IPS DF 19.7 (cell line): ENCODE measurements around the gene CA10.

Experiments used
- DNase-seq: peaks from one replicate; pipeline ENCODE4 v3.0.0-alpha.2; 2013; ENCODE audit warnings: low read depth, low spot score

The CA10 gene

GRCh38 chr17:51954232-51954765, 204.2 kb downstream of the CA10 start:
- no peak for DNase-seq

GRCh38 chr17:51951741-51952140, 206.8 kb downstream of the CA10 start:
- no peak for DNase-seq

DNA sequence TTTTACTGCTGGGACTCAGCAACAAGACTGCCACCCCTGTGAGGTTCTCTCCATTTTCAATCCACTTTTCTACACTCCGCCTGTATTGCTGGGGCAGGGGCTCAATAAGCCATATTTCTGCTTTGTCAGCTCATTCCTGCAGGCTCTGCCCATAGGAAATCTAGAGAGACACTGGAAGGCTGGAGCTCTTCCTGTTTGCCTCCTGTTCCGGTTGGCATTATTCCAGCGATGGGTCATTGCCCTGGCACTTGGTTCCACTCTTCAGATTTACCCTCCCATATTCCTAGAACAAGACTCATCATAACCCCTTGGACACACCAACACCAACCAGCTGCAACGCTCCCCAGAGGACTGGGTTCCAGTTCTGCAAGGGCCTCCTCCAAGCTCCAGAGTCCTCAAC, 210.4 kb downstream of the CA10 start:
- no peak for DNase-seq

DNA sequence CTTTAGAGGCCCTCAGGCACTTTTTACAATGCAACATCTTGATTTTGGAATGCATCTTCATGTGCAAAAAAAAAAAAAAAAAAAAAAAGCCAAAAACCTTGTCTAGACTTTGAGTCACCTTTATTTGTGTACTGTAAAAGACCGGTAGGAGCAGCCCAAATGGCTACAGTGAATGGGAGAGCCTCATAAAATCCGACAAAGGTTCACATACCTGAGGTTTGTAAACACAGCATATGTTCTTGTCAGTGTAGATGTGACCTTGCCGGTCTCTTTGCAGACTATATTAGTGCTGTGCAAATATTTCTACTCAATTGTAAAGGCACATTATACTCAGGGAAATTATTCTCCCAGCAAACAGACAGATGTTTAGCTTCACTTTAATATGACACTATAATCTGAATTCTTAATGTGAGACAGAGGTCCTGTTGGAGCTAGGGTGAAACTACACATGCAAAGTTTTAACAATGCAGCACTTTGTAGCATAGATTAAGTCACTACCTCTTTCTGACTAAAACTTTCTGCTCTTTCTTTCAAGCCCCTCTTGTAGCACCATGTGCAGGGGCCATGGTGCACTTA, 211.3 kb downstream of the CA10 start:
- no peak for DNase-seq

DNA sequence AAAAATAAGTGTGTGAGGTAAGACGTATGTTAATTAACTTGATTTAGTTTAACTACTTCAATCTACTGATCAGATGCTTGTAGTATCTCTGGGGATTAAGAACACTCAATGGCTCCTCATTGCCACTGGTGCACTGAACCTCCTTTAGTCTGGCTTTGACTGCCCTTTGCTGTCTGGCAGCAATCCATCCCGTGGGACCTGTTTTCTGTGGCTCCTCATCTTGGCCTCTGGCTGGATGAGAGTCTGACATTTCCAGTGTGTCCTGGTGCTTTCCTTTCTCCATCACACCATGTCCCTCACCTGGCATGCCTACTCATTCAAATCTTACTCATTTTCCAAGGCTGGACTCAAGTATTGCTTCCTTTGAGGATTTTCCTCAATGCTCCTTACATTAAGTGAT, 212.2 kb downstream of the CA10 start:
- DNase-seq: no peak

- no peak for DNase-seq
Measured at GRCh38 chr17:51941272-51941671, 217.2 kb downstream of the CA10 start.

GRCh38 chr17:51937264-51937663, 221.2 kb downstream of the CA10 start:
- DNase-seq: no peak

DNA sequence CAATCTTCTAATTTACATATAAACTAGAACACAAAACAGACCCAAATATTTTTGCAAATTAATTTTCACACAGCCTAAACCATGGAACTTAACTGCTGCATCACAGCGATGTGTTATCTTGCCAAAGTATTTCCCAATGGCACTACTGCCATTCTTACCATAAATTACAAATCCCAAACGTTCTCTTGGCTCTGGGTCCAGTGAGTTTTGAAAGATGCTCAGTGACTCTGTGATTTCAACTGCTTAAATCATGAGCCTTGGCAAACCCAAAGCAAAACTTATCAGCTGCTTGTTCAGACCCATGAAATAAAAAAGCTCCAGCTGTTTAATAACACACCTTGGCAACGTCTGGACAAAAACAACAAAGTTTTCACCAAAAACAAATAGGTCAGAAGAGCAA, 223.0 kb downstream of the CA10 start:
- DNase-seq: no peak

- DNase-seq: no peak
Measured at GRCh38 chr17:51933647-51934046, 224.9 kb downstream of the CA10 start.

GRCh38 chr17:51926448-51926847, 232.1 kb downstream of the CA10 start:
- DNase-seq: no peak

GRCh38 chr17:51921500-51921899, 237.0 kb downstream of the CA10 start:
- DNase-seq: no peak

- no peak for DNase-seq
Measured at GRCh38 chr17:51914577-51914976, 243.9 kb downstream of the CA10 start.

DNA sequence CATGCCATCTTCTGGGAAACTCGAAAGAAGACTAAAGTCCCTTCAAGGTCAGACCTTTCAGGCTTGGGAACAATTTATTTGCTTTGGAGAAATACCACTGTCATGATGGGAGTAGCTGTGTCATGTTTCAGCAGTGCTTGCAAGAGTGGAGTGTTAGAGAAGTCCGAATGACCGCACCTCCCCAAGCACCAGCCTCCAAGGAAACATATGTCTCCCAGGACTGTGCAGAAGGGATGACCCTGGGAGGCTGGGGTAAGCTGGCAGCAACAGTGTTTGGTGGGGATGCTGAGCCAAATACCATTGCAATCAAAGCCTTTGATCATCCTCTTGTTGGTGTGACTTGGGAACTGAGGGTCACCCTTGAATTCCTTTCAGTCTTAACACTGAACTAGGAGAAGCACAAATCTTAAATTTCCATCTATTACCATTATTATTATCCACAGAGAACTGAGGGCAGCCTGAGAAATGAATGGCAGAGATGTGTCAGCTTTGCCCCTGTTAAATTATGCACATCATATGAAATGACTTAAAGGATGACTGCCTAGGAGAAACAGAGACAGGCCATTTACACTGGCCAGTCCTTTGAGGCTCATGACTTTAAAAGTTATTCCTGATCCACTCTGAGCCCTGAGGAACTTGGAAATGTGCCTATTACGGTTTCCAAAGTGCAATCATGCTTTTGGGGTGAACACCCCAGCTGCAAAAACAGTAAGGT, 244.9 kb downstream of the CA10 start:
- no peak for DNase-seq

DNA sequence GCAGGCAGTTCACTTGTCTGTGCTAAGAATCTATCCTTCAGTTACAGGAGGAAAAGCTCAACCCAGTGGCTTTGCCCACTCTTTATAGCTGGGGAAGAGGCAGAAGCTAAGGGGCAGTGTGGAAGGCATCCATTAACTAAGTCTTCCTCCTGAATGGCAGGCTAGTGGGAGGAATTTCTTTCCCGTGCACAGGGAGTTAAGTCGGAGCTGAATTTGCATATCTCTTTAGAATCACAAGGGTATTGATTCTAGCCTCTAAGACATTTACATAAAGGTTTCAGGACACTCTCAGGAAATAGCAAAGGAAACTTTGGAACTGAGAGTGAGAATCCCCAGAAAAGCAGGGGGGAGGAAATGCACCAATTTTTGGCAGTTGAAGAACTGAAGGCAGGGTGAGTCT, 245.6 kb downstream of the CA10 start:
- peak; percentile 30 for DNase-seq

DNA sequence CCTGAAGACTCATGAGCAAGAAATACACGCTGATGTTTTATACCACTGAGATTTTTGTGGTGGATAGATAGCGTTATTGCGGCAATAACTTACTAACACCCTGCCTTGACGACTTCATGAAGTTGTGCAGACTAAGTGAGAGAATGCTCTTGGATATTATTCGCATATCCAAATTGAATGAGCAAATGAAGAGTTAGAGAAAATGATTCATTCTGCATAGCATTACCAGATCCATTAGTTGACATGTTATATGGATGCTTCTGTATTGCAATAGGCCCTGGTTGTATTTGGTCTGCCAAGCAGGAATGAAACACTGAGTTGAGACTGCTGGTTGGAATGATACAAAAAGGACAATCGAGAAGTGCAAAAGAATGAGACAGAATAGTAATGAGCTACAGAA, 247.3 kb downstream of the CA10 start:
- no peak for DNase-seq

GRCh38 chr17:51909971-51910370, 248.5 kb downstream of the CA10 start:
- DNase-seq: no peak

- no peak for DNase-seq
Measured at GRCh38 chr17:51908841-51909537, 249.5 kb downstream of the CA10 start.

GRCh38 chr17:51907041-51907440, 251.5 kb downstream of the CA10 start:
- DNase-seq: no peak

DNA sequence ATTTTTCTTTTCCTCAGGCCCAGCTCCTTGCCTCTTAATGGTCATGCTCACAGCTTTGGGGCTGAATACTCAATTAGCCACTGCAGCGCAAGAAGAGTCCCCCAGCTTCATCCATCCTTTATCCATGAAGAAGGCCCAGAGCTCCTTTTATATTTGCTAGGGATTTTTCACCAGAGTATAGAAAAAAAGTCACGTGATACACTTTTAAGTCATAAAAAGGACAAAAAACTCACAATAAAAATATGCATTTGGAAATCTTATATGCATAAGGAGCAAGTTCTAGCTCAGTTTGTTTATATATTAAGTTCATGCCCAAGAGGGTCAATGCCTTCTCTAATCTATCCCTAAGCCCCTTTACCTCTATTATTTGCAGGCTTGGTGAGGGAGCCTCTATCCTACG, 254.1 kb downstream of the CA10 start:
- no peak for DNase-seq

- DNase-seq: no peak
Measured at GRCh38 chr17:51901242-51901641, 257.3 kb downstream of the CA10 start.

GRCh38 chr17:51891936-51892335, 266.6 kb downstream of the CA10 start:
- no peak for DNase-seq

DNA sequence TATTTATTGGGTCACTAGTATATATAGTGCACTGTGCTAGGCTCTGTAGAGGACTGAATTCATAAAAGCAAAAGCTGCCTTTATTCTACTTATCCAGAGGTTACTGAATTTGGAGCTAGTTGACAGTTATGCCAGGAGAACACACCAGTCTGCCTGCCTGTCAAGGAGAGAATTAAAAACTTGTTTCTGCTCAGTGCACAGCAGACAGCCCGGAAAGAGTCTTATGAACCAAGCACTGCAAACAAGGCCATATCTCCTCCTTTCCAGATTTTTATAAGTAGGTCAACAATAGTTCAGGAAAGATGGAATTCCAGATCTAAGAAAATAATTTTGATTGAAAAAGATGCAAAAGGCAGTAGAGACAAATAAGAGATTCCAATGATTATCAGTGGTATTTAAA, 267.8 kb downstream of the CA10 start:
- no peak for DNase-seq

GRCh38 chr17:51888816-51889215, 269.7 kb downstream of the CA10 start:
- no peak for DNase-seq
